ENCODE results near the gene OR6V1.

GRCh38 chr7:143096146-143096545 is 44.0 kb downstream of the OR6V1 start:
- TF ChIP-seq ZNF8 (CRISPR knock-in tag; IDR thresholded peaks at IDR 0.05) (no peak), ZFP30 (CRISPR knock-in tag; IDR thresholded peaks at IDR 0.05) (no peak), TOX (CRISPR knock-in tag; IDR thresholded peaks at IDR 0.05; ENCODE audit: borderline replicate concordance) (no peak), ZFP3 (CRISPR knock-in tag; IDR thresholded peaks at IDR 0.05) (no peak), ISL1 (CRISPR knock-in tag; IDR thresholded peaks at IDR 0.05) (no peak), TSHZ2 (CRISPR knock-in tag; IDR thresholded peaks at IDR 0.05) (no peak), GLIS3 (CRISPR knock-in tag; IDR thresholded peaks at IDR 0.05) (no peak), RARB (CRISPR knock-in tag; IDR thresholded peaks at IDR 0.05) (no peak)
- TF ChIP-seq, protein P1, sequence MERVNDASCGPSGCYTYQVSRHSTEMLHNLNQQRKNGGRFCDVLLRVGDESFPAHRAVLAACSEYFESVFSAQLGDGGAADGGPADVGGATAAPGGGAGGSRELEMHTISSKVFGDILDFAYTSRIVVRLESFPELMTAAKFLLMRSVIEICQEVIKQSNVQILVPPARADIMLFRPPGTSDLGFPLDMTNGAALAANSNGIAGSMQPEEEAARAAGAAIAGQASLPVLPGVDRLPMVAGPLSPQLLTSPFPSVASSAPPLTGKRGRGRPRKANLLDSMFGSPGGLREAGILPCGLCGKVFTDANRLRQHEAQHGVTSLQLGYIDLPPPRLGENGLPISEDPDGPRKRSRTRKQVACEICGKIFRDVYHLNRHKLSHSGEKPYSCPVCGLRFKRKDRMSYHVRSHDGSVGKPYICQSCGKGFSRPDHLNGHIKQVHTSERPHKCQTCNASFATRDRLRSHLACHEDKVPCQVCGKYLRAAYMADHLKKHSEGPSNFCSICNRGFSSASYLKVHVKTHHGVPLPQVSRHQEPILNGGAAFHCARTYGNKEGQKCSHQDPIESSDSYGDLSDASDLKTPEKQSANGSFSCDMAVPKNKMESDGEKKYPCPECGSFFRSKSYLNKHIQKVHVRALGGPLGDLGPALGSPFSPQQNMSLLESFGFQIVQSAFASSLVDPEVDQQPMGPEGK (CRISPR knock-in tag; IDR thresholded peaks at IDR 0.05; ENCODE audit: borderline replicate concordance): no peak
